ENCODE measurements around the gene KRTAP26-1. TPM values are rescaled to one million over a fixed set of nuclear protein-coding genes. Genes with fewer than 3 reads are reported as not detected.

KRTAP26-1 gene
- polyA plus RNA-seq, 1 donor (not counting 4 experiments of a cell fraction or from before 2014, with no cell fraction given): not detected

GRCh38 chr21:30349572-30349971 is 29.5 kb upstream of the KRTAP26-1 start:
- no peak for TF ChIP-seq CTCF (optimal IDR thresholded peaks at IDR 0.05 in 1 of 3, IDR thresholded peaks at IDR 0.05 in 1 of 3, conservative IDR thresholded peaks at IDR 0.05 in 1 of 3; ENCODE audit: extremely low read depth in 1 of 3, insufficient read depth in 2 of 3, low read length in 3 of 3)
- TF ChIP-seq EZH2 (IDR thresholded peaks at IDR 0.05; ENCODE audit: low read length): no peak
- Histone ChIP-seq H3K9ac (ENCODE audit: control insufficient read depth, extremely low read depth, insufficient read depth, low read length) (no peak overlapping the region), H3K9me1 (ENCODE audit: control insufficient read depth, extremely low read depth, insufficient read depth, low read length) (no peaks in the 10 kb centered on the region), H3K27me3 (ENCODE audit: control insufficient read depth, extremely low read depth, insufficient read depth, low read length) (no peaks in the 10 kb centered on the region), H2AFZ (ENCODE audit: control insufficient read depth, low read length) (no peak overlapping the region), H3K4me2 (ENCODE audit: control insufficient read depth, extremely low read depth, insufficient read depth, low read depth, low read length) (no peak overlapping the region), H3K4me3 (ENCODE audit: control insufficient read depth in 2 of 3, extremely low read depth in 1 of 3, insufficient read depth in 2 of 3, low read depth in 1 of 3, low read length in 3 of 3) (no peak overlapping the region), H3K27ac (ENCODE audit: control insufficient read depth, insufficient read depth, low read length) (no peak overlapping the region), H3K79me2 (ENCODE audit: control insufficient read depth, insufficient read depth, low read length) (no peaks in the 10 kb centered on the region), H3K36me3 (ENCODE audit: control insufficient read depth in 2 of 2, extremely low read depth in 1 of 2, insufficient read depth in 2 of 2, low read length in 2 of 2) (no peaks in the 10 kb centered on the region), H3K9me3 (ENCODE audit: control insufficient read depth, low read depth, low read length) (no peaks in the 10 kb centered on the region), H3K4me1 (ENCODE audit: control insufficient read depth, extremely low read depth, insufficient read depth, low read length) (no peaks in the 10 kb centered on the region), H4K20me1 (ENCODE audit: control insufficient read depth, extremely low read depth, insufficient read depth, low read length) (no peaks in the 10 kb centered on the region)
- DNase-seq (ENCODE audit: low read depth, low spot score): no peak
- dilution Hi-C loops (cut with MboI; ENCODE audit: extremely low pct_ligation_motif_present, low sequenced_read_pairs): no loop called here
- FAIRE-seq: no peak

- Histone ChIP-seq H2AFZ (ENCODE audit: control insufficient read depth, low read length) (no peak within 1 kb of the TSS), H3K9me3 (ENCODE audit: control insufficient read depth, low read depth, low read length) (no peaks in the 10 kb centered on the region), H3K79me2 (ENCODE audit: control insufficient read depth, insufficient read depth, low read length) (no peaks in the 10 kb centered on the region), H3K4me3 (ENCODE audit: control insufficient read depth in 2 of 3, extremely low read depth in 1 of 3, insufficient read depth in 2 of 3, low read depth in 1 of 3, low read length in 3 of 3) (no peak within 1 kb of the TSS), H3K9me1 (ENCODE audit: control insufficient read depth, extremely low read depth, insufficient read depth, low read length) (no peaks in the 10 kb centered on the region), H3K27me3 (ENCODE audit: control insufficient read depth, extremely low read depth, insufficient read depth, low read length) (no peaks in the 10 kb centered on the region), H3K36me3 (ENCODE audit: control insufficient read depth in 2 of 2, extremely low read depth in 1 of 2, insufficient read depth in 2 of 2, low read length in 2 of 2) (no peaks in the 10 kb centered on the region), H3K4me2 (ENCODE audit: control insufficient read depth, extremely low read depth, insufficient read depth, low read depth, low read length) (no peak within 1 kb of the TSS), H3K27ac (ENCODE audit: control insufficient read depth, insufficient read depth, low read length) (no peak within 1 kb of the TSS), H4K20me1 (ENCODE audit: control insufficient read depth, extremely low read depth, insufficient read depth, low read length) (no peaks in the 10 kb centered on the region), H3K4me1 (ENCODE audit: control insufficient read depth, extremely low read depth, insufficient read depth, low read length) (no peaks in the 10 kb centered on the region), H3K9ac (ENCODE audit: control insufficient read depth, extremely low read depth, insufficient read depth, low read length) (no peak within 1 kb of the TSS)
- TF ChIP-seq EZH2 (IDR thresholded peaks at IDR 0.05; ENCODE audit: low read length) (no peak), CTCF (optimal IDR thresholded peaks at IDR 0.05 in 1 of 3, IDR thresholded peaks at IDR 0.05 in 1 of 3, conservative IDR thresholded peaks at IDR 0.05 in 1 of 3; ENCODE audit: extremely low read depth in 1 of 3, insufficient read depth in 2 of 3, low read length in 3 of 3) (no peak)
- dilution Hi-C loops (cut with MboI; ENCODE audit: extremely low pct_ligation_motif_present, low sequenced_read_pairs): no loop called here
- no peak for FAIRE-seq
- no peak for DNase-seq (ENCODE audit: low read depth, low spot score)
These were observed 28.4 kb upstream of the KRTAP26-1 start, which contains the start of gene KRTAP23-1 for GRCh38 chr21:30348506-30348905. KRTAP23-1 (minus strand) TSS chr21:30348606; CDS start chr21:30348606, 0 bp downstream.

Data from keratinocyte (primary cell).